ENCODE results near the gene RHEB.

DNA sequence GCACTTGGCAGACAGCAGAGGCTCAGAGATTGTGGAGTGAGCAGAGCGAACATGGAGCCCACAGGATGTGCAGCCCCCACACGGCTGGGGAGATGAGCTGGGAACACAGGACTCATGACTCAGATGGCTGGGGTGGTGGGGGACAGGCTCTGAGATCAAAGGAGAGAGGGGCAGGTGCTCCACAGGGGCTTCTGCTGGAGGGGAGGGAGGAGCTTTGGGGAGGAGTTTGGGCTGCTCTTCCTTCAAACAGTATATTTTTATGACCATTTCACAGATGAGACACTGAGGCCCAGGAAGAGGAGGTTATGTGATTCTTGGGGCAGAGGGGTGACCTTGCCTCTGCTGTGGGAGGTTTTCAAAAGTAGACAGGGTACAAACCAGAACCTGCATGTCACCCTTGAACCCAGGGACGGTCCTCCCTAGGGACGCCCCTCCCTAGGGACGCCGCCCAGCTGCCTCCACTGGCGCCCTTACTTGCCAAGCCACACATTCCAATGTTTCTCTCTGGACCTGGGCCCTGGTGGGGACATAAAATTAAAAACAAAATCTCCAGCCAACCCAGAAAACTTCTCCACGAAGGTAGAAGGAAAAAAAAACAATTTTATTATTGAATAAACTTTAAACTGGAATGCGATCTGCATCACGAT lies 78.8 kb downstream of the RHEB start:
- TF ChIP-seq CTCF (IDR thresholded peaks at IDR 0.05) (no peak), POLR2A (IDR thresholded peaks at IDR 0.05) (no peak)

Measured in body of pancreas (tissue), 4 donors.